Body of pancreas (tissue), 4 donors: Measurements from ENCODE around the gene AGAP1. TPM values are rescaled to one million over a fixed set of nuclear protein-coding genes. Genes with fewer than 3 reads are reported as not detected.

Source experiments
- ATAC-seq: fragments of 150-250 bp; one replicate; pipeline ENCODE4 v1.9.1; 2016
- DNase-seq, 4 donors: peaks; one replicate each; pipeline ENCODE4 v3.0.0-alpha.2; 2019
- H3K27ac ChIP-seq, 4 donors: fragments of 200-600 bp; sonication (generic); 1 replicate in 3 of 4; 2 replicates in 1 of 4; pipeline versions ENCODE4 v1.5.1 to v1.6.1; 2016 to 2019; ENCODE audit warnings: mild to moderate bottlenecking in 1 of 4, mixed read lengths in 1 of 4, moderate library complexity in 1 of 4
- H3K27me3 ChIP-seq, 2 donors: fragments of 200-600 bp; sonication (generic); one replicate each; pipeline ENCODE4 v1.6.0; 2016; ENCODE audit warnings: mild to moderate bottlenecking in 1 of 2
- H3K36me3 ChIP-seq, 2 donors: fragments of 200-600 bp; sonication (generic); replicated peaks in 1 of 2; 2 replicates each; pipeline ENCODE4 v1.5.1; 2016; ENCODE audit warnings: low read depth in 2 of 2; ENCODE audit not compliant: insufficient read depth in 1 of 2
- H3K4me1 ChIP-seq: fragments of 200-600 bp; sonication (generic); one replicate; pipeline ENCODE4 v1.6.0; 2016
- H3K4me3 ChIP-seq, 2 donors: fragments of 200-600 bp; sonication (generic); 1 replicate in 1 of 2; 2 replicates in 1 of 2; pipeline ENCODE4 v1.5.1; 2016 to 2019
- H3K9me3 ChIP-seq, 3 donors: fragments of 200-600 bp; sonication (generic); 1 replicate in 2 of 3; 2 replicates in 1 of 3; pipeline ENCODE4 v1.5.1; 2016
- POLR2A ChIP-seq, 3 donors: fragments of 450-650 bp; IDR thresholded peaks; one replicate each; pipeline ENCODE4 v1.6.1; 2016; ENCODE audit warnings: antibody characterized with exemption in 3 of 3, mild to moderate bottlenecking in 2 of 3
- WGBS, 2 donors: methylation state at CpG; one replicate each; pipeline ENCODE4 v1.1.5; 2017; 5-methylcytosine and 5-hydroxymethylcytosine counted together
- intact Hi-C: fragments of 100-400 bp; cut with DNase I; formaldehyde crosslinking; loops from one replicate; pipeline ENCODE4 v1.15.1; 2023
- total RNA-seq, 2 donors: library from RNA; depleted of rRNA; stranded (reverse); fragments of >200 nt; gene quantifications; one replicate each; pipeline ENCODE4 v1.1.0, GENCODE V29; 2016
- TF ChIP-seq, protein P1 (sequence below), 7 experiments: fragments of 450-650 bp in 4 of 7; fragments of 200-600 bp in 3 of 7; sonication (generic) in 3 of 7; IDR thresholded peaks; one replicate each; pipeline ENCODE4 v1.5.1; 2016 to 2019; ENCODE audit warnings: antibody characterized with exemption in 7 of 7

Gene AGAP1
- total RNA-seq, 2 donors from 2014 or later = 21.3 to 32.6 TPM

- no peaks in the 10 kb centered on the region for H3K9me3 ChIP-seq
- 81 to 82% methylated on average over 19 to 20 of the region's 20 CpGs for WGBS, 2 donors
- ATAC-seq (no peak), DNase-seq (no peak)
- intact Hi-C loops = loop anchor here (5.0 kb wide), 1 partner anchor 148 kb away; no protein-coding TSS in a partner anchor
- peaks cover 19% of the 10 kb centered on the region for H3K4me1 ChIP-seq
- no peaks in the 10 kb centered on the region for H3K27me3 ChIP-seq
- no peak overlapping the region for H3K4me3 ChIP-seq
- no peak for TF ChIP-seq POLR2A (IDR thresholded peaks at IDR 0.05)
- TF ChIP-seq, protein P1, sequence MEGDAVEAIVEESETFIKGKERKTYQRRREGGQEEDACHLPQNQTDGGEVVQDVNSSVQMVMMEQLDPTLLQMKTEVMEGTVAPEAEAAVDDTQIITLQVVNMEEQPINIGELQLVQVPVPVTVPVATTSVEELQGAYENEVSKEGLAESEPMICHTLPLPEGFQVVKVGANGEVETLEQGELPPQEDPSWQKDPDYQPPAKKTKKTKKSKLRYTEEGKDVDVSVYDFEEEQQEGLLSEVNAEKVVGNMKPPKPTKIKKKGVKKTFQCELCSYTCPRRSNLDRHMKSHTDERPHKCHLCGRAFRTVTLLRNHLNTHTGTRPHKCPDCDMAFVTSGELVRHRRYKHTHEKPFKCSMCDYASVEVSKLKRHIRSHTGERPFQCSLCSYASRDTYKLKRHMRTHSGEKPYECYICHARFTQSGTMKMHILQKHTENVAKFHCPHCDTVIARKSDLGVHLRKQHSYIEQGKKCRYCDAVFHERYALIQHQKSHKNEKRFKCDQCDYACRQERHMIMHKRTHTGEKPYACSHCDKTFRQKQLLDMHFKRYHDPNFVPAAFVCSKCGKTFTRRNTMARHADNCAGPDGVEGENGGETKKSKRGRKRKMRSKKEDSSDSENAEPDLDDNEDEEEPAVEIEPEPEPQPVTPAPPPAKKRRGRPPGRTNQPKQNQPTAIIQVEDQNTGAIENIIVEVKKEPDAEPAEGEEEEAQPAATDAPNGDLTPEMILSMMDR (IDR thresholded peaks at IDR 0.05) = no peak
- no peaks in the 10 kb centered on the region for H3K36me3 ChIP-seq
- no peak overlapping the region for H3K27ac ChIP-seq
Measured at GRCh38 chr2:235598532-235599531, 105.0 kb downstream of the AGAP1 start.

DNA sequence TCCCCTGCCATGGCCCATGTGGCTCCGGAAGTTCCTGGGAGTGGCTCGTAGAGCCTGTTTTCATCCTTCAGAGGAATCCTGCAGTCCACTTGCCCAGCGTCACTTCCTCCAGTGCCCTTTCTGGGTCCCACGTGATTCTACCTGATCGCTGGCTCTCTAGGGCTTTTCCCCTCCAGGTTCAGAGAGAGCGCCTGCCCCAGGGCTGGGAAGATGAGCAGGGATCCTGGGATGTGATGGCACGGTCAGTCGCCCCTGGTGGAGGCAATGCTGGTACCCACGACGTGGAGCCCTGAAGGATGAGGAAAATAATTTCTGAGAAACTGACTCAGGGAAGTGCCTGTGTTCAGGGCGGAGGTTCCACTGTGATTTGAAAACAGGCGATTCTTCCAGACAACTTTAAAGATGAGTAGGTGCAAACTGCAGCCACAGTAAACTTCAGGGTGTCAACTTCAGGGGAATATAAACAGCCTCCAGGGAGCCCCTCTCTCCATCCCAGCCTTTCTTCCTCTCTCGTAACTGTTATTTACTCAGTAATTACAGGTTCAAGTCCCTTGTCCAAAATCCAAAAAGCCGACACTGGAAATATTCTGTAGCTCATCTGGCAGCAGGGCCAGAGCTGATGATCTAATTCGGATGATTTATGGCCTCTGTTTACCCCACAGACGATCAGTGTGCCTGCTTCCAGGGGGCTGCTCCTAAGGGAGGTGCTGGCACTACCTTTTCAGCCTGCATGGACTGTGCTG lies 105.9 kb downstream of the AGAP1 start:
- no peak for DNase-seq
- ATAC-seq = no peak
- Histone ChIP-seq H3K27me3 (no peaks in the 10 kb centered on the region), H3K27ac (no peak overlapping the region), H3K36me3 (no peaks in the 10 kb centered on the region), H3K4me1 (peaks cover 19% of the 10 kb centered on the region), H3K4me3 (no peak overlapping the region), H3K9me3 (no peaks in the 10 kb centered on the region)
- WGBS, 2 donors = 76 to 77% methylated on average over 15 to 16 of the region's 16 CpGs
- intact Hi-C loops = loop anchor here (5.0 kb wide), 1 partner anchor 148 kb away; no protein-coding TSS in a partner anchor
- TF ChIP-seq, protein P1 (IDR thresholded peaks at IDR 0.05) = no peak
- TF ChIP-seq POLR2A (IDR thresholded peaks at IDR 0.05) = no peak

- intact Hi-C loops = no loop called here
- Histone ChIP-seq H3K36me3 (no peaks in the 10 kb centered on the region), H3K27ac (no peak overlapping the region), H3K4me3 (no peak overlapping the region), H3K4me1 (peaks cover 19% of the 10 kb centered on the region), H3K27me3 (no peaks in the 10 kb centered on the region), H3K9me3 (no peaks in the 10 kb centered on the region)
- TF ChIP-seq, protein P1 (IDR thresholded peaks at IDR 0.05) = no peak
- TF ChIP-seq POLR2A (IDR thresholded peaks at IDR 0.05) = no peak
- ATAC-seq = no peak
- no peak for DNase-seq
- WGBS, 2 donors = 79 to 83% methylated on average over 4 of the region's 4 CpGs
Measured at GRCh38 chr2:235600406-235600805, 106.6 kb downstream of the AGAP1 start.

DNA sequence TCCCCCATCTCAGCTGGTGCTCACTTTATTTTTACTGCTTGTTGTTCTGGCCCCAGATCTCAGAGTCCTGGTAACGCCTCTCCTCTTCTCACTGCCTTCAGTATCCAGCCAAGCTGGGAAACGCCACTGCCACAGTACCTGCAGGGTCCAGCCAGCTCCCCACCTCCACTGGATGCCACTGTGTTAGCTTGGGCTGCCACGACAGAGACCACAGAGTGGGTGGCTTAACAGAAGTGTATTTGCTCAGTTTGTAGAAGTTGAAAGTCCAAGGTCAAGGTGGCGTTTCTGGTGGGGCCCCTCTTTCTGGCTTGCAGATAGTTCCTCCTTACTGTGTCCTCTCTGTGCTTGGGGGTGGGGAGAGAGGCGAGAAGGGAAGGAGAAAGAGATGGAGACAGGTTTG lies 107.1 kb downstream of the AGAP1 start:
- intact Hi-C loops = no loop called here
- Histone ChIP-seq H3K9me3 (no peaks in the 10 kb centered on the region), H3K27ac (no peak overlapping the region)

More for the DNA sequence above, 107.1 kb downstream of the AGAP1 start:
- Histone ChIP-seq H3K4me1 (peaks cover 23% of the 10 kb centered on the region), H3K4me3 (no peak overlapping the region), H3K36me3 (no peaks in the 10 kb centered on the region), H3K27me3 (no peaks in the 10 kb centered on the region)
- 52 to 55% methylated on average over 5 of the region's 5 CpGs for WGBS, 2 donors
- TF ChIP-seq POLR2A (IDR thresholded peaks at IDR 0.05) = no peak
- TF ChIP-seq, protein P1 (IDR thresholded peaks at IDR 0.05) = no peak
- no peak for ATAC-seq
- no peak for DNase-seq
